Aorta (tissue), 5 donors: Measurements from ENCODE around the gene CORO1C. TPM values are rescaled to one million over a fixed set of nuclear protein-coding genes. Genes with fewer than 3 reads are reported as not detected.
A peak's percentile ranks its signal among the peaks of the same experiment; 100 is the strongest.
"Not testable (repeated sequence)": the region's sequence is repeated elsewhere in the genome, so short reads cannot be mapped to it uniquely, and the experiment has no call there.

ENCODE experiments used
- ATAC-seq: fragments of 200-7000 bp; cut with Tn5 transposase; one replicate; pipeline ENCODE4 v1.9.1; 2022; ENCODE audit warnings: moderate library complexity; ENCODE audit not compliant: low FRiP score
- DNase-seq, 2 donors: peaks; one replicate each; pipeline ENCODE4 v3.0.0-alpha.2; 2020
- H3K27ac ChIP-seq, 2 donors: one replicate each; pipeline ENCODE4 v1.5.1; 2013; ENCODE audit warnings: low read length in 2 of 2, mild to moderate bottlenecking in 2 of 2, moderate library complexity in 2 of 2, control low read depth in 1 of 2, inconsistent platforms in 1 of 2, low read depth in 1 of 2
- H3K27me3 ChIP-seq, 2 donors: one replicate each; pipeline ENCODE4 v1.6.1; 2013; ENCODE audit warnings: control low read depth in 1 of 2, low read length in 1 of 2, mild to moderate bottlenecking in 1 of 2, moderate library complexity in 1 of 2; ENCODE audit not compliant: insufficient read depth in 2 of 2, control insufficient read depth in 1 of 2
- H3K36me3 ChIP-seq, 2 donors: one replicate each; pipeline ENCODE4 v1.6.1; 2013; ENCODE audit warnings: control low read depth in 1 of 2, low read length in 1 of 2, mild to moderate bottlenecking in 1 of 2; ENCODE audit not compliant: insufficient read depth in 2 of 2, control insufficient read depth in 1 of 2
- H3K4me1 ChIP-seq, 2 donors: one replicate each; pipeline ENCODE4 v1.6.1; 2013; ENCODE audit warnings: low read length in 2 of 2, control low read depth in 1 of 2, mild to moderate bottlenecking in 1 of 2, moderate library complexity in 1 of 2; ENCODE audit not compliant: insufficient read depth in 2 of 2, control insufficient read depth in 1 of 2
- H3K4me3 ChIP-seq, 2 donors: one replicate each; pipeline ENCODE4 v1.5.1; 2013; ENCODE audit warnings: low read length in 2 of 2, control low read depth in 1 of 2, mild to moderate bottlenecking in 1 of 2
- H3K9me3 ChIP-seq: one replicate; pipeline ENCODE4 v1.6.1; 2013; ENCODE audit warnings: mild to moderate bottlenecking, low read length; ENCODE audit not compliant: control insufficient read depth
- WGBS, 2 donors: extraction: QIAGEN DNeasy Blood & Tissue Kit; methylation state at CpG; one replicate each; pipeline ENCODE4 v1.1.7; 2013; 5-methylcytosine and 5-hydroxymethylcytosine counted together
- intact Hi-C, 2 donors: fragments of 100-400 bp; cut with DNase I; formaldehyde crosslinking; loops; one replicate each; pipeline versions ENCODE4 v1.14.2 to v1.15.0; 2022
- polyA plus RNA-seq, 2 donors: library from polyadenylated mRNA; stranded (reverse); fragments of 200-250 nt; gene quantifications; one replicate each; pipeline ENCODE4 v1.2.3, GENCODE V29; 2013
- total RNA-seq, 2 donors: library from RNA; stranded (reverse); fragmentation: NEBNext Ultra II Directional; extraction: Animal tissue kit (Norgen Biotek cat#: 25700); gene quantifications; one replicate each; pipeline ENCODE4 v1.2.1, GENCODE V29; 2021
- donor health status: healthy with polysubstance abuse.
- donor health status: Bipolar disorder and iron deficiency.
- donor health status: DM: no; HTN: no; CAD: no.
- donor health status: DM: no; HTN: no; CAD: no.
- donor health status: DM: yes; HTN: yes; CAD: no.

CORO1C gene
- total and polyA plus RNA-seq, 4 donors: 68.0 to 387 (median 176) TPM

GRCh38 chr12:108759924-108760323, 28.6 kb upstream of the CORO1C start:
- Histone ChIP-seq H3K9me3 (no peaks in the 10 kb centered on the region), H3K4me3 (no peak overlapping the region), H3K4me1 (no peaks in the 10 kb centered on the region), H3K27me3 (no peaks in the 10 kb centered on the region), H3K27ac (no peak overlapping the region), H3K36me3 (no peaks in the 10 kb centered on the region)
- intact Hi-C loops: no loop called here
- 85 to 89% methylated on average over 11 of the region's 11 CpGs for WGBS, 2 donors
- no peak for DNase-seq
- ATAC-seq: no peak

- 94 to 95% methylated on average over 2 of the region's 2 CpGs for WGBS, 2 donors
- no peak for ATAC-seq
- Histone ChIP-seq H3K4me3 (no peak overlapping the region), H3K36me3 (no peaks in the 10 kb centered on the region), H3K27me3 (no peaks in the 10 kb centered on the region), H3K9me3 (no peaks in the 10 kb centered on the region), H3K27ac (no peak overlapping the region), H3K4me1 (no peaks in the 10 kb centered on the region)
- intact Hi-C loops: no loop called here
- no peak for DNase-seq
These were observed 26.5 kb upstream of the CORO1C start for GRCh38 chr12:108757856-108758255.

GRCh38 chr12:108756421-108756820, 25.1 kb upstream of the CORO1C start:
- Histone ChIP-seq H3K27me3 (no peaks in the 10 kb centered on the region), H3K36me3 (no peaks in the 10 kb centered on the region), H3K4me1 (no peaks in the 10 kb centered on the region), H3K27ac (no peak overlapping the region), H3K9me3 (no peaks in the 10 kb centered on the region), H3K4me3 (no peak overlapping the region)
- DNase-seq (no peak), ATAC-seq (no peak)
- intact Hi-C loops: no loop called here
- WGBS, 2 donors: 87 to 96% methylated on average over 6 of the region's 6 CpGs

GRCh38 chr12:108755481-108755880, 24.2 kb upstream of the CORO1C start:
- Histone ChIP-seq H3K27me3 (no peaks in the 10 kb centered on the region), H3K9me3 (no peaks in the 10 kb centered on the region), H3K4me1 (no peaks in the 10 kb centered on the region), H3K27ac (no peak overlapping the region), H3K36me3 (no peaks in the 10 kb centered on the region), H3K4me3 (no peak overlapping the region)
- WGBS, 2 donors: 92 to 96% methylated on average over 2 of the region's 2 CpGs
- no peak for ATAC-seq
- DNase-seq: no peak
- intact Hi-C loops: no loop called here

- Histone ChIP-seq H3K9me3 (no peaks in the 10 kb centered on the region), H3K4me3 (no peak overlapping the region), H3K27me3 (no peaks in the 10 kb centered on the region), H3K36me3 (no peaks in the 10 kb centered on the region), H3K27ac (no peak overlapping the region), H3K4me1 (no peaks in the 10 kb centered on the region)
- 87 to 93% methylated on average over 6 of the region's 6 CpGs for WGBS, 2 donors
- peak in 1 of 2 donors; percentile 59 for DNase-seq
- ATAC-seq: no peak
- intact Hi-C loops: no loop called here
These were observed 22.7 kb upstream of the CORO1C start for GRCh38 chr12:108753976-108754375.

- WGBS, 2 donors: 48 to 68% methylated on average over 1 of the region's 1 CpG
- Histone ChIP-seq H3K9me3 (no peaks in the 10 kb centered on the region), H3K4me3 (no peak overlapping the region), H3K27ac (no peak overlapping the region), H3K4me1 (no peaks in the 10 kb centered on the region), H3K36me3 (no peaks in the 10 kb centered on the region), H3K27me3 (no peaks in the 10 kb centered on the region)
- no peak for ATAC-seq
- DNase-seq: no peak
- intact Hi-C loops: no loop called here
These were observed 21.1 kb upstream of the CORO1C start for GRCh38 chr12:108752387-108752786.

GRCh38 chr12:108751821-108752220, 20.5 kb upstream of the CORO1C start:
- no peak overlapping the region for H3K27ac ChIP-seq
- no peak overlapping the region for H3K4me3 ChIP-seq
- 45 to 54% methylated on average over 4 of the region's 4 CpGs for WGBS, 2 donors
- ATAC-seq (peak; percentile 68), DNase-seq (peak in 1 of 2 donors; percentile 70)
- no peaks in the 10 kb centered on the region for H3K27me3 ChIP-seq
- no peaks in the 10 kb centered on the region for H3K4me1 ChIP-seq
- intact Hi-C loops: no loop called here
- H3K36me3 ChIP-seq: no peaks in the 10 kb centered on the region
- H3K9me3 ChIP-seq: no peaks in the 10 kb centered on the region

GRCh38 chr12:108751003-108751402, 19.7 kb upstream of the CORO1C start:
- H3K27ac ChIP-seq, H3K4me1 ChIP-seq, ATAC-seq, H3K36me3 ChIP-seq, intact Hi-C loops, H3K27me3 ChIP-seq, DNase-seq, H3K4me3 ChIP-seq, H3K9me3 ChIP-seq: not testable (repeated sequence)
- 82 to 97% methylated on average over 4 of the region's 4 CpGs for WGBS, 2 donors

- WGBS, 2 donors: 58 to 65% methylated on average over 4 of the region's 4 CpGs
- ATAC-seq: no peak
These were observed 19.2 kb upstream of the CORO1C start for GRCh38 chr12:108750526-108750925.

More at GRCh38 chr12:108750526-108750925, 19.2 kb upstream of the CORO1C start:
- no peaks in the 10 kb centered on the region for H3K9me3 ChIP-seq
- H3K4me1 ChIP-seq: no peaks in the 10 kb centered on the region
- no peak overlapping the region for H3K4me3 ChIP-seq
- DNase-seq: peak in 1 of 2 donors; percentile 14
- intact Hi-C loops: no loop called here
- no peaks in the 10 kb centered on the region for H3K36me3 ChIP-seq
- H3K27ac ChIP-seq: no peak overlapping the region
- H3K27me3 ChIP-seq: no peaks in the 10 kb centered on the region
